SK-N-MC (cell line): Measurements from ENCODE around the gene ZNF446.

Source experiments
- DNase-seq: peaks from one replicate; pipeline ENCODE4 v3.0.0-alpha.2; 2011; ENCODE audit warnings: low read depth, low spot score
- H3K27ac ChIP-seq: fragments of 200-600 bp; sonication (generic); 2 replicates; pipeline ENCODE4 v1.5.1; 2016; ENCODE audit warnings: mixed run types
- H3K36me3 ChIP-seq: fragments of 200-600 bp; sonication (generic); 2 replicates; pipeline ENCODE4 v1.6.1; 2017; ENCODE audit warnings: antibody characterized with exemption, low read length, mixed read lengths; ENCODE audit not compliant: insufficient read depth
- H3K4me3 ChIP-seq: fragments of 200-600 bp; sonication (generic); 2 replicates; pipeline ENCODE4 v1.5.1; 2016
- H3K9ac ChIP-seq: fragments of 200-600 bp; sonication (generic); 2 replicates; pipeline ENCODE4 v1.8.0; 2017; ENCODE audit warnings: mixed run types, mixed read lengths; ENCODE audit not compliant: insufficient read length
- H3K9me3 ChIP-seq: fragments of 200-600 bp; sonication (generic); 2 replicates; pipeline ENCODE4 v1.6.1; 2017; ENCODE audit warnings: low read depth, mild to moderate bottlenecking, antibody characterized with exemption, low read length, moderate library complexity, mixed read lengths
- EZH2 ChIP-seq: fragments of 200-600 bp; sonication (generic); IDR thresholded peaks from one replicate; pipeline ENCODE4 v1.6.1; 2017; ENCODE audit warnings: antibody characterized with exemption
- FOXP2 ChIP-seq: optimal IDR thresholded peaks from 2 replicates; pipeline ENCODE3; 2011; ENCODE audit warnings: mild to moderate bottlenecking, moderate library complexity; ENCODE audit not compliant: insufficient read depth; ENCODE audit errors: extremely low read length, control extremely low read depth
- POLR2AphosphoS5 ChIP-seq: IDR thresholded peaks from 2 replicates; pipeline ENCODE4 v1.6.1; 2012; ENCODE audit warnings: mild to moderate bottlenecking, low read depth, low read length, borderline replicate concordance

The ZNF446 gene

GRCh38 chr19:58516964-58517833 lies 41.0 kb downstream of the ZNF446 start:
- DNase-seq = no peak
- TF ChIP-seq FOXP2 (no peak), EZH2 (no peak), POLR2AphosphoS5 (no peak)
- H3K36me3 ChIP-seq = peaks cover 14% of the 10 kb centered on the region; the same call in 1 of the 2 replicates
- no peak overlapping the region for H3K9ac ChIP-seq
- H3K27ac ChIP-seq = no peak overlapping the region
- H3K4me3 ChIP-seq = no peak overlapping the region
- no peaks in the 10 kb centered on the region for H3K9me3 ChIP-seq

GRCh38 chr19:58518256-58519086 lies 42.3 kb downstream of the ZNF446 start:
- peak overlapping the region; percentile 97 for H3K4me3 ChIP-seq
- peaks cover 14% of the 10 kb centered on the region; the same call in 1 of the 2 replicates for H3K36me3 ChIP-seq
- H3K9me3 ChIP-seq = no peaks in the 10 kb centered on the region
- H3K9ac ChIP-seq = peak overlapping the region; percentile 97
- H3K27ac ChIP-seq = peak overlapping the region; percentile 95
- no peak for DNase-seq
- no peak for TF ChIP-seq FOXP2
- no peak; the same call in 1 of the 2 replicates for TF ChIP-seq POLR2AphosphoS5
- TF ChIP-seq EZH2 = no peak

DNA sequence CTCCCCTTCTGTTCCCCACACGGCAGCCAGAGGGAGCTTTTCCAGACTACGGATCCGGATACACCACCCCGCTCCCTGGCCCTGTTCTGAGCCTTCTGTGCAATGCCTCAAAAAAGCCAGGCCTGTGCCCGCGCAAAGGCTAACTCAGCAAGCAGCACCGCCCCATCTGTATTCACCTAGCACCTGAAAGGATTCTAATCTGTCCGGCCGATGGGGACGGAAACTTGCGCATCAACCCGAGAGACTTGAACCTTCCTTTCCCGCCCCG lies 42.9 kb downstream of the ZNF446 start:
- H3K27ac ChIP-seq = peak overlapping the region; percentile 95
- TF ChIP-seq FOXP2 = no peak
- peak; percentile 35; the same call in 1 of the 2 replicates for TF ChIP-seq POLR2AphosphoS5
- H3K9ac ChIP-seq = peak overlapping the region; percentile 97
- H3K36me3 ChIP-seq = peaks cover 14% of the 10 kb centered on the region; the same call in 1 of the 2 replicates
- no peak for DNase-seq
- H3K4me3 ChIP-seq = peak overlapping the region; percentile 97
- no peaks in the 10 kb centered on the region for H3K9me3 ChIP-seq

DNA sequence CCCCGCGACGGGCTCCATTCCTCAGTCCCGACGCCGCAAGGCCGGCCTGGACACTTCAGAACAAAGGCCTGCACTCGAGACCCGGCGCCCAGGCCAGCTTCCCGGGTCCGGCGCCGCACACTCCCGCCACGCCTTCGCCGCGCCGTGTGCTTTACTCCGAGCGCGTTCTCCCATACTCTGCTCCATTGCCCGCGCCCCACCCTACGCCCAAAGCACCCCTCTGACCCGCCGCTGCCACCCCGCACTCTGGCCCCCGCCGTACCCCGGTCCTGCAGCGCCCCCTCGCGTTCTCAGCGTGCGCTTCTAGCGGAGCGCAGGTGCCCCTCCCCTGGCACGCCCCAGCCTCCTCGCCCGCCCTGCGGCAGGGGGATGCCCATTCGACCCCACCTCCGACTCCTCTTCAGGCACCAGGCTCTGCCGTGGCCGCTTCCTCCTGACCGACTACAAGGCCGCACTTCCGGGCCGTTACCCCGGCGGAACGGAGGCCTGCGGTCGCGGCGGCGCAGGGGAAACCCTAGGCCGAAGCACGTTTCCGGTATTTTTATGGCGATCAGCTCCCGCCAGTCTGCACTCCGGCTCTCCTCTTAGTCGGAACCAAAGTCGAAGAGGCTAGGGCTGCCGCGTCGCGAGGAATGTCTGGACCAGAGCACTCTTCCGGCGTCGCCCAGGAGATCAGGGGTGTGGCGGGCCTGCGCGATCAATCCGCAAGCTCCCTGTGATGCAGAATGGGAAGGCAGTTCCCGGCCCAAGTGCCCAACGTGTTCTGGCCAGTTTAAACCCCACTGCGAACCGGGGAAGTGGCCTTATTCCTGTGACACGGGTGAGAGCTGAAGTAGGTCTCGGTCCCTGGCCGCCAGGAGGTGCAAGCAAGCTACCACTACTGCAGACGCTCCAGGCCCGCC lies 43.5 kb downstream of the ZNF446 start, which contains the start of gene ZBTB45:
ZBTB45 (minus strand) TSS at position 456 of the 902 bp plus-strand sequence. CDS start 2,137 bp downstream, outside the sequence.
- Histone ChIP-seq H3K9me3 (no peaks in the 10 kb centered on the region), H3K36me3 (peaks cover 14% of the 10 kb centered on the region; the same call in 1 of the 2 replicates), H3K9ac (peak within 1 kb of the TSS; percentile 97), H3K27ac (peak within 1 kb of the TSS; percentile 95), H3K4me3 (peak within 1 kb of the TSS; percentile 97)
- TF ChIP-seq EZH2 = no peak
- TF ChIP-seq POLR2AphosphoS5 = peak; percentile 84
- peak; percentile 83 for TF ChIP-seq FOXP2
- peak; percentile 93 for DNase-seq

DNA sequence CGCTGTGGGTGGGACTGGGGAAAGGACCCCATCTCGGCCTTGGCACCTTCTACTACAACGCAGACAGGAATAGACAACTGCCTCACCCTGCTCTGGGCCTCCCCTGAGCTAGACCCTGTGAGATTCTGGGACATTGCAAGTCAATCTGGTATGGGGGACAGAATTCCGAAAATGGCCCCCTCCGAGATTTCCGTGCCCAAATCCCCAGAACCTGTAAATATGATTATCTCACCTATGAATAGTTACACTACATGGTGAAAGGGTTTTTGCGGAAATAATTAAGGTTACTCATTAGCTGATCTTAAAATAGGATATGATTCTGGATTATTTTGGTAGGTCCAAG lies 44.1 kb downstream of the ZNF446 start:
- Histone ChIP-seq H3K36me3 (peaks cover 14% of the 10 kb centered on the region; the same call in 1 of the 2 replicates), H3K9me3 (no peaks in the 10 kb centered on the region), H3K9ac (peak overlapping the region; percentile 97), H3K4me3 (peak overlapping the region; percentile 97), H3K27ac (peak overlapping the region; percentile 95)
- TF ChIP-seq FOXP2 = no peak
- no peak for TF ChIP-seq POLR2AphosphoS5
- DNase-seq = no peak

- DNase-seq = no peak
- TF ChIP-seq POLR2AphosphoS5 (no peak), FOXP2 (no peak), EZH2 (no peak)
- Histone ChIP-seq H3K36me3 (peaks cover 4% of the 10 kb centered on the region; the same call in 1 of the 2 replicates), H3K4me3 (no peak overlapping the region), H3K9me3 (no peaks in the 10 kb centered on the region), H3K27ac (peak overlapping the region; percentile 17; the same call in 1 of the 2 replicates), H3K9ac (no peak overlapping the region)
Observed at GRCh38 chr19:58521651-58522050, 45.5 kb downstream of the ZNF446 start.

DNA sequence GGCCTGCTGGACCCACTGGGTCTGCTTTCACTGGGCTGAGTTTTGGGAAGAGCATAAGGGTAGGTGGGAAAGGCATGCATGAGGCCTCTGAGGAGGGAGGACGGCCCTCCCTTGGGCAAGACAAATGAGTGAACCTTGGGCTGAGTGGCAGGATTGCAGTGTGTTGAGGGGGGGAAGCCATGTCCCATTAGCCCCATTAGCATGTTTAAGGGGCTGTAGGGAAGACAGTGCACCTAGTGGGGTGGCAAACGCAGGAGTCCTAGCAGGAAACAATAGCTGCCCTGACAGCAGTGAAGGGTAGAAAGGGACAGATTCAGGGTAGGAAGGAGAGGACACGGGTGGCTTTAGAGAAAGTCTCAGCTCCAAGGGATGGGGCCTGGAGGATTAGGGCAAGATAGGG lies 46.6 kb downstream of the ZNF446 start:
- H3K36me3 ChIP-seq = no peaks in the 10 kb centered on the region
- no peak overlapping the region for H3K9ac ChIP-seq
- DNase-seq = no peak

More for the DNA sequence above, 46.6 kb downstream of the ZNF446 start:
- Histone ChIP-seq H3K27ac (no peak overlapping the region), H3K4me3 (no peak overlapping the region), H3K9me3 (no peaks in the 10 kb centered on the region)
- TF ChIP-seq EZH2 (no peak), FOXP2 (no peak), POLR2AphosphoS5 (no peak)
